Loucy (cell line): ENCODE results near the gene COL1A1.

Experiments used
- CTCF ChIP-seq: fragments of 200-600 bp; sonication (generic); conservative IDR thresholded peaks from 2 replicates; pipeline ENCODE4 v1.5.1; 2014; ENCODE audit warnings: mild to moderate bottlenecking, antibody characterized with exemption, low read length
- EZH2phosphoT487 ChIP-seq: fragments of 200-600 bp; IDR thresholded peaks from 2 replicates; pipeline ENCODE4 v1.6.1; 2018; ENCODE audit warnings: antibody characterized with exemption, mild to moderate bottlenecking, moderate library complexity, borderline replicate concordance

GRCh38 chr17:50238601-50239280 is 37.3 kb upstream of the COL1A1 start:
- TF ChIP-seq CTCF (no peak), EZH2phosphoT487 (no peak)
